HG03039 (cell line): ENCODE measurements around the gene KCNJ18.
"Not testable (repeated sequence)": the region's sequence is repeated elsewhere in the genome, so short reads cannot be mapped to it uniquely, and the experiment has no call there.

ENCODE experiments used
- ATAC-seq: cut with Tn5 transposase; IDR thresholded peaks from one replicate; pipeline ENCODE4 v1.9.1; 2021; ENCODE audit warnings: mild to moderate bottlenecking, moderate library complexity; ENCODE audit not compliant: unreplicated experiment

KCNJ18 gene

GRCh38 chr17:21751111-21751510, 58.8 kb downstream of the KCNJ18 start:
- not testable (repeated sequence) for ATAC-seq
